ENCODE measurements around the gene SHISA8. TPM values are rescaled to one million over a fixed set of nuclear protein-coding genes. Genes with fewer than 3 reads are reported as not detected.
A peak's percentile ranks its signal among the peaks of the same experiment; 100 is the strongest.

Gene SHISA8
- polyA plus RNA-seq, 3 donors = not detected

GRCh38 chr22:41898645-41899044, 16.2 kb downstream of the SHISA8 start:
- WGBS (ENCODE audit: insufficient coverage) = 97% methylated on average over 11 of the region's 11 CpGs
- Histone ChIP-seq H3K4me2 (replicated peaks; ENCODE audit: extremely low read depth, low read length, poor library complexity, severe bottlenecking) (no peak overlapping the region), H3K4me3 (replicated peaks in 1 of 3; ENCODE audit: low read depth in 2 of 3, low read length in 3 of 3) (no peak overlapping the region), H3K9me3 (replicated peaks in 1 of 2; ENCODE audit: control insufficient read depth in 1 of 2, insufficient read depth in 1 of 2, low read length in 2 of 2) (no peaks in the 10 kb centered on the region), H4K20me1 (ENCODE audit: insufficient read depth, low read length) (no peaks in the 10 kb centered on the region), H3K79me2 (ENCODE audit: insufficient read depth, low read length) (no peaks in the 10 kb centered on the region), H2AFZ (ENCODE audit: insufficient read depth, low read depth, low read length, poor library complexity, severe bottlenecking) (no peak overlapping the region), H3K4me1 (ENCODE audit: control insufficient read depth in 1 of 2, insufficient read depth in 2 of 2, low read length in 2 of 2) (no peaks in the 10 kb centered on the region), H3K9ac (ENCODE audit: insufficient read depth, low read length, poor library complexity, severe bottlenecking) (no peak overlapping the region), H3K27ac (ENCODE audit: low read depth in 1 of 2, low read length in 2 of 2) (no peak overlapping the region), H3K36me3 (replicated peaks in 1 of 2; ENCODE audit: control insufficient read depth in 1 of 2, insufficient read depth in 2 of 2, low read length in 2 of 2) (peaks cover 85 to 96% of the 10 kb centered on the region in 2 donors), H3K27me3 (ENCODE audit: control insufficient read depth in 2 of 2, insufficient read depth in 2 of 2, low read length in 2 of 2) (no peaks in the 10 kb centered on the region)
- Mint-ChIP-seq H3K27me3 (ENCODE audit: low read depth in 3 of 3) (peaks cover 0 to under 1% (median 0%) of the 10 kb centered on the region in 3 donors), H3K4me1 (no peaks in the 10 kb centered on the region), H3K36me3 (peaks cover 79 to 98% of the 10 kb centered on the region in 2 donors), H3K27ac (no peak overlapping the region), H3K4me3 (no peak overlapping the region), H3K9me3 (no peaks in the 10 kb centered on the region)
- TF ChIP-seq CTCF (IDR thresholded peaks at IDR 0.05) = no peak
- intact Hi-C loops (cut with micrococcal nuclease) = no loop called here
- no peak for DNase-seq

- 96% methylated on average over 5 of the region's 7 CpGs for WGBS (ENCODE audit: insufficient coverage)
Measured at GRCh38 chr22:41893591-41894375, 21.1 kb downstream of the SHISA8 start.

More at GRCh38 chr22:41893591-41894375, 21.1 kb downstream of the SHISA8 start:
- H3K4me1 Mint-ChIP-seq = no peaks in the 10 kb centered on the region
- no peaks in the 10 kb centered on the region for H3K9me3 Mint-ChIP-seq
- Histone ChIP-seq H3K9ac (ENCODE audit: insufficient read depth, low read length, poor library complexity, severe bottlenecking) (no peak overlapping the region), H3K4me1 (ENCODE audit: control insufficient read depth in 1 of 2, insufficient read depth in 2 of 2, low read length in 2 of 2) (no peaks in the 10 kb centered on the region), H3K79me2 (ENCODE audit: insufficient read depth, low read length) (no peaks in the 10 kb centered on the region), H3K4me2 (replicated peaks; ENCODE audit: extremely low read depth, low read length, poor library complexity, severe bottlenecking) (no peak overlapping the region), H3K27me3 (ENCODE audit: control insufficient read depth in 2 of 2, insufficient read depth in 2 of 2, low read length in 2 of 2) (no peaks in the 10 kb centered on the region), H3K4me3 (replicated peaks in 1 of 3; ENCODE audit: low read depth in 2 of 3, low read length in 3 of 3) (no peak overlapping the region), H4K20me1 (ENCODE audit: insufficient read depth, low read length) (no peaks in the 10 kb centered on the region), H3K36me3 (replicated peaks in 1 of 2; ENCODE audit: control insufficient read depth in 1 of 2, insufficient read depth in 2 of 2, low read length in 2 of 2) (peaks cover 81 to 95% of the 10 kb centered on the region in 2 donors), H3K27ac (ENCODE audit: low read depth in 1 of 2, low read length in 2 of 2) (no peak overlapping the region), H3K9me3 (replicated peaks in 1 of 2; ENCODE audit: control insufficient read depth in 1 of 2, insufficient read depth in 1 of 2, low read length in 2 of 2) (no peaks in the 10 kb centered on the region), H2AFZ (ENCODE audit: insufficient read depth, low read depth, low read length, poor library complexity, severe bottlenecking) (no peak overlapping the region)
- no peak overlapping the region for H3K4me3 Mint-ChIP-seq
- intact Hi-C loops (cut with micrococcal nuclease) = no loop called here
- TF ChIP-seq CTCF (IDR thresholded peaks at IDR 0.05) = no peak
- peaks cover 80 to 94% of the 10 kb centered on the region in 2 donors for H3K36me3 Mint-ChIP-seq
- H3K27ac Mint-ChIP-seq = peak overlapping the region in 1 of 7 donors; percentile 46
- H3K27me3 Mint-ChIP-seq (ENCODE audit: low read depth in 3 of 3) = peaks cover 0 to 1% (median 0%) of the 10 kb centered on the region in 3 donors
- no peak for DNase-seq

Data from CD14-positive monocyte (primary cell).